ENCODE data around the gene SEC61G.
A peak's percentile ranks its signal among the peaks of the same experiment; 100 is the strongest.

Gene SEC61G

GRCh38 chr7:54758702-54759592 is at the start of gene SEC61G:
Gene SEC61G, minus strand, starts transcription at chr7:54759211. Its CDS starts 1,623 bp downstream, at chr7:54757588.
- peak; percentile 92 for DNase-seq

- DNase-seq = no peak
Observed at GRCh38 chr7:54802841-54803240, 43.8 kb upstream of the SEC61G start.

DNA sequence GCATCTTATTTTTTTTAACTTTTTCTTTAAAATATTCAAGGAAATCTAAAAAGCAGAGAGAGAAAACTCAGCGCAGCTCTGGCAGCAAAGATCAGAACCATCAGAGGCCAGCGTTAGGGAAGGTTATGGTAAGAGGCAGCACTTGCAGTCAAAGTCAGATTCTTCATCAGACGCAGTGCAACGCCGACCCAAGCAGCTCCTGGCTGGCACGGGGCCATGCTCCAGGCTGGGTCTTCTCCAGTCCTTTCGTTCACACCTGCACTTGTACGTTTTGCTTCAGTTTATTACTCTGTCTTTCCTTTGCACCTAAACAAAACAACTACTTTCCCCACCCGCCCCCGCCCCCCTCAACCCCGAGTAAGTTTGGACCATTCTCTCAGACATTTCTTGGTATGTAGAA is 43.1 kb upstream of the SEC61G start:
- no peak for DNase-seq

DNA sequence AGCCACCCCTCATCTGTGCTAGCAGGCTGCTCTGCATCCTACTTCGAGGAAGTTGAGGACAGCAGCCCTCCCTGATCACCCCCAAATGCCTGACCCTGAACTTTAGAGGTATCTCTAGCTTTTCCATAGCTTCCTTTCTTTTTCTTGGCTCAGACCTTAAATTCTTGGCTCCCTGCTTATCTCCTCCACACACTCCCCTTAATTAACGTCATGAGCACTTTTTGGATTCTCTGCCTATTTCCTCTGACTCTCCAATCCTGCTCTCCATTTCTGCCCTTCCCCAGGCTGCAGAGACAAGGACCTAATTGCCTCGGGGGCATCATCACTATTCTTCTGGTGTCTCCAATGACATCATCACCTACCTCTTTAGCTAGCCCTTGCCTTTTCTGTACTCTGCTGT is 40.8 kb upstream of the SEC61G start:
- no peak for DNase-seq

GRCh38 chr7:54798530-54798929 is 39.5 kb upstream of the SEC61G start:
- DNase-seq = no peak

DNA sequence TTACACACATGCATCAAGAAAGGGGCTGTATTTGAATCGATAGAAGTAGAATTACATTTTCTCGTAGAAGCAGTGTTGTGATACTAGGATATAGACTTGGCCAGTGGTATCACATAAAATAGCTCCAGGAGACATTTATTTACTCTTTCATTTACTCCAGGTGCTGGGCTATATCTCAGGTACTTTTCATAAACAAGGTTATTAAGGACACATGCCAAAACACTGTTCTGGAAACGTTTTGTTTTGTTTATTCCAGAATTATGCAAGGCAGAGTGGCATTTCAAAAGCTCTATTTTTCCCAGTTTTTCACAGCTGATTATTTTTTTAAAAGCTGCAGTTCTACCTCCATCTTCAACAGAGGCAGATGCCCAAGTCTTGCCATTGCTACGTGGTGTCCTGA is 37.8 kb upstream of the SEC61G start:
- no peak for DNase-seq

DNA sequence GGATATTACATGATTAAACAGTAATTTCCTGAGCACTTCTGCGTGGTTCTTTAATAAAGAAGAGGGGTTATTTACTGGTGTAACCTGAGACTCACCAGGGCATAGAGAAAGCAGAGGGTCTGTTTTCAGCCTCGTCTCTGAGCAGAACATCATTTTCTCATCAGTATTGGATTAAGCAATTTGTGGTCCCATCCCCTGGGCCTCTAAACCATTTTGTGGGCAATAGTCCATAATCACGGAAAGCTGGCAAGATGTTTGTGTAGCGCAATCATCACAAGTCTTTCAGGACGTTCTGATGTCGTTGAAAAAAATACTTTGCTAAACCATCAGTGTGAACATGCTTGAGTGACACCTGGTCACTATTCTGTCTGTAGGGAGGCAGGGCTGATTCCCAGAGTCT is 37.1 kb upstream of the SEC61G start:
- DNase-seq = no peak

- DNase-seq = no peak
Observed at GRCh38 chr7:54792383-54792782, 33.4 kb upstream of the SEC61G start.

- DNase-seq = peak; percentile 53
Observed at GRCh38 chr7:54788664-54789063, 29.7 kb upstream of the SEC61G start.

DNA sequence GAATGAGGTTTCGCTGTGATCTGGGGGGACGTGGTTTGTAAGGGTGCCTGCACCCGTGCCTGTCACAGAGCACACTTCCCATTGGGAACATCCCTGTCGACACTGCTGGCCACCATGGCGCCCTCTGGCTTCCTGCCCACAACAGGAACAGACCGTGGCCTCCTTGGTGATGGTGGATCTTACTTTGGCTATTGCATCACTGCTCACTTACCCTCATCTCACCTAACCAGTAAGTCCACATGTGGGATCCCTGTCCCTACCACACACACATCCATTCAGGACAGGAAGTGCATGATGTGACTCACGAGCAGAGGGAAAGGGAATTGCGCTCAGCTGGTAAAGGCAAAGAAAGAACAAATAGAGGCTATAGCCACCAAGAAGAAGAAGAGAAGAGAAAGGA is 26.2 kb upstream of the SEC61G start:
- DNase-seq = no peak

- DNase-seq = no peak
Observed at GRCh38 chr7:54783952-54784351, 24.9 kb upstream of the SEC61G start.

DNA sequence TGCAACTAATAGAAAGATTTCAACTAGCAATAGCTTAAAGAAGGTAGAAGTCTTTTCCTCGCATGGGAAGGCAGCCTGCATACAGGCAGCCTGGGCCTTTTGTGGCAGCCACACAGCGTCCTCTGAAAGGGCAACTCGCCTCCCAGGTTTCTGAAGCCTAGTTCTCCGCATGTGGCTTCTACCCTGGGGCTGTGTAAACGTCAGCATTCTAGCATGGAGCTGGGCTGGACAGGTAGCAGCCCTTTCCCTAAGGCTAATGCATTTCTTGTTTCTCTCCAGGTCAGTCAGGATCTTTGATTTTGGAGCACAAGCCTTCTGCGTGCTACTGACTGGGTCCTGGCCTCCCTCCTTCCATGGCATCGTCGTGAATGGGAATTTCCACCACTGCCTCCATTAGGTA is 23.8 kb upstream of the SEC61G start:
- no peak for DNase-seq

DNA sequence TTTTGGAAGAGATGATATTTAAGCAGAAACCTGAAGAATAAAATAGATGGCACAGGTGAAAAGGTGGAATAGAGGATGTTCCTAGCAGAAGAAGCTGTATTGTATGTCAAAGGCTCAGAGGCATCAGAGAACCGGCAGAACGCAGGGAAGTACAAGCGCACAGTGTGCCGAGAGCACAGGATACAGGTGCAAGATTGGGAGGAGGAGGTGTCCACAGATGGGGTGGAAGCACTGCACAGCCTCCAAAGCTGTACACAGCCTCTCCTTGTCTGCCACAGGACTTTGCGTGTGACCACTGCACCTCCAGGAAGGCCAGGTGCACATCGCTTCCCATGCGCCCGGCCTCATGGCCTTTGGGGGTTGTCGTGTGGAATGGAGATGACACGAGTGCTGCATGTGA is 23.3 kb upstream of the SEC61G start:
- DNase-seq = no peak

- no peak for DNase-seq
Observed at GRCh38 chr7:54781134-54781920, 22.3 kb upstream of the SEC61G start.

- DNase-seq = no peak
Observed at GRCh38 chr7:54780490-54780889, 21.5 kb upstream of the SEC61G start.

- DNase-seq = no peak
Observed at GRCh38 chr7:54778696-54779540, 19.9 kb upstream of the SEC61G start.

- no peak for DNase-seq
Observed at GRCh38 chr7:54778166-54778565, 19.2 kb upstream of the SEC61G start.

- DNase-seq = no peak
Observed at GRCh38 chr7:54774785-54775740, 16.1 kb upstream of the SEC61G start.

DNA sequence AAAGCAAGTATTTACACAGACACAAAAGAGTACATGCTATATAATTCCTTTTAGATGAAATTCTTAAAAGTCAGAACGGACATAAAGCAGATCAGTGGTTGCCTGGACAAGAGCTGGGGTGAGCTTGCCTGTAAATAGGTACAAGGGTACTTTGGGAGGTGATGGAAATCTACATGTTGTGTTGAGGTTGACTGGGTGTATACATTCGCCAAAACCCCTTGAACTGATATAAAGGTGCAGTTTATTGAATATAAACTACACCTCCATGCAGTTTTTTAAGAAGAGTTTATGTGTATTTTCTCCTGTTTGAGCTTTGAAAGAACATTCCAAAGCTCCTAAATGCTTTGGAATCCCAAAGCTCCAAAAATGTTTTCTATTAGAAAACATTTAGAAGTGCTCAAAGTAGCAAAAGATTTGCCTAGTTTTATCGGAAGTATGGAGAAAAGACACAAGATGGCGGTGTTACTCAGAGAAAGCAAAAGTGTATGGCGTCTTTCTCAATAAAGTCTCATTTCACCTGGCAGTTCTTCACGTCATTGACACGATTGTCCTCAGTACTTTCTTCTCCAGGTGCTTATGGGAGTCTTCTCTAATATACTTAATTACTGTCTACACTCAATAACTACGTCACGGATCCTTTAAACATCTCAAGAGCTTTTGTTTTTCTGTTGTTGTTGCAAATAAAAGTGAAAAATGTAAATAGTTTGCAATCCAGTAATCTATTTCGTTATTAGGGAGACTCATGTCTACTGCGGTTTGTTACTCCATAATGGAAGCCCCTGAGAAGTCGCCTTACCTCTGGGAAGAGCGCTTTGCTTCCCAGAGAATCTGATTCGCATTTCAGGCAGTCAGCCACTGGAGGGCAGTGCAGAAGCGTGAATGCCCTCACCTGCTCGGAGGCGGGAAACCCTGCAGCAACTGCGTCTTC is 14.7 kb upstream of the SEC61G start:
- DNase-seq = peak; percentile 76

- no peak for DNase-seq
Observed at GRCh38 chr7:54769203-54769602, 10.2 kb upstream of the SEC61G start.

GRCh38 chr7:54764861-54765260 is 5.8 kb upstream of the SEC61G start:
- DNase-seq = no peak

Data from DMS 273 treated with DMSO at 0.1 percent for 48 hours (cell line).